CD4-positive, alpha-beta T cell treated with Interleukin-10 for 1 hour (primary cell): ENCODE results near the gene PKNOX2.

Experiments used
- DNase-seq: peaks from one replicate; pipeline ENCODE4 v3.0.0-alpha.2; 2020

PKNOX2 gene

DNA sequence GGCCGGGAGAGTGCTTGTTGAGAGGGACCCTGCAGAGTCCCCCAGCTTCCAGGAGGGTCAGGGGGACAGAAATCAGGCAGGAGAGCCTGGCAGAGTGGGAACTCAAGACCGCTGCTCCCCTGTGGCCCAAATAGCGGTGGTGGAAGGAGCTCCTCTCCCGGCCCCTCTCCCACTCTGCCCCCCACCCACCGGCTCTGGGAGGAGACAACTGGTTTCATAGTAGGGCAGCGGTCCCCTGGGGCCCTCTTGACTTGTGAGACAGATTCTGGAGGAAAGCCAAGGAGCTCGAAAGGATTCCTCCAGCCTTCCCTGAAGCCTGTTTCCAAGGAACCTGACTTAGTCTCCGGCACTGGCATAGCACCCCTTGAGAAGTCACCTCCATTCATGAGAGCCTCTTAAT lies 10.1 kb downstream of the PKNOX2 start:
- no peak for DNase-seq

DNA sequence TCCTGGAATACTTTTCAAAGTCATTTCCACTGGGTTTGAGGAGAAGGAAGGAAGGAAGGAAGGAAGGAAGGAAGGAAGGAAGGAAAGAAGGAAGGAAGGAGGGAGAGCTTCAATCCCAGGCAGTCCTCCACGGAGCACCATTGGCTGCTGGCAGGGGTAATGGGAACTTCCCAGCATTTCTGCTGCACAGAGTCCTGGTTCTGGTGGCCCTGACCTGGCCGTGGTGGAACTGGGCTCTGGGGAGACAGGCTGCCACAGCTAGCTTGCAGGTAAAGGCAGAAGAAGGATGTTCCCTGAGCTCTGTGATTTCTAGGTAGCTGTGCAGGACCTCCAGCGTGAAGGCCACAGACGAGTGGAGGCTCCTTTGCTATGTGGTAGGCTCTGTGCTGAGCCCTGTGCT lies 10.6 kb downstream of the PKNOX2 start:
- DNase-seq: no peak

- no peak for DNase-seq
Measured at GRCh38 chr11:125175896-125176575, 11.5 kb downstream of the PKNOX2 start.

- DNase-seq: no peak
Measured at GRCh38 chr11:125176866-125177265, 12.3 kb downstream of the PKNOX2 start.

DNA sequence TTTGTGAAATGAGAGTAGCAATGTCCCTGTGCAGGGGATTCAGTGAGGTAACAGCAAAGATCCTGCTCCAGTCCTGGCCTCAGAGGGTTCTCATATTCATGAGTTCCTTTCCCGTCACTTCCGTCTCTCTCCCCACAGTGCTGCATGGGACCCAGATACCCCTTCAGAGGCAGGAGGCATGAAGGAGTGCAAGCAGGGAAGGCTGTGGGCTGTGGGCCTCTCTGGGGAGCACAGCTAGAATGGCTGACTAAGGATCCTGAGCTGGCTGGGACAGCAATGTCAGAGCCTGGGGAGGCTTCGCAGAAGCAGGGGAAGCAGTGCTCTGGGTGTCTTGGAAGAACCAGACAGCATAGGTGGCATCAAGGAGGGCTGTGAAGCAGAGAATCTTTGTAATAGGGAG lies 13.0 kb downstream of the PKNOX2 start:
- no peak for DNase-seq

GRCh38 chr11:125179346-125179745 lies 14.8 kb downstream of the PKNOX2 start:
- DNase-seq: no peak

- DNase-seq: no peak
Measured at GRCh38 chr11:125179895-125180294, 15.3 kb downstream of the PKNOX2 start.

DNA sequence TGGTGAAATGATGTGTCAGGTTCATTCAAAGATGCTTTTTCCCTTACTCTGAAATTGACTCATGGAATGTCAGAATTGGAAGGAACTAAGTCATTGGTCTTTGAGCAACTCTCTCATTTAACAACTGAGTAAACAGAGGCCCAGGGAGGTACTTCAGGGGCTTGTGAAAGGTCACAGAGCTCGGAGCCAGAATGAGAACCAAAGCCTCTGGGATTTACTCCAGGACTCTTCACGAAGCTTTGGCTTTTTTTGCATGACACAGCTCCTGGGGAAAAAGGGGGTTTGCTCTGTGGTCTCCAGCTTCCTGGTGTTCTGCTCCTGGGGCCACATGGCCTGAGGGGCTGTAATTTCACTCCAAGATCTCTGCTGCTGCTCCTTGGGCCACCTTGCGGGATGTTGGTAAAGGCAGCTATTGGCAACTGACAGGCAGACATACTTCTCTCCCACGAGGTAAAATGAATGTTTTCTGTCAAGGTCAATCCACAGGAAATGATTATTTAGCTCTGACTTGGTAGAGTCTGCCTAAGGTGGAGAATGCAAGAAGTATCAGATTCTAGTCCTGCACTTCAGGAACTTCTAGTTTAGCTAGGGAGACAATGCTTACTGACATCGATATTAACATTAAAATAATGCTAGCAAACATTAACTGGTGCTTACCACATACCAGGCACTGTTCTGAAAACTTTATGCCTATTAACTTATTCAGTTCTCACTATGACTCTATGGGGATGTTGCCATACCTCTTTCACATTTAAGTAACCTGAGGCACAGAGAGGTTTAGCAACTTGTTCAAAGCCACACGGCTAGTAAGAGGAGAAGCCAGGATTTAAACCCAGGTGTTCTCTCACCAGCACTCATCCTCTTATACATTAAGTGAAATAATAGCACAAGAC lies 16.1 kb downstream of the PKNOX2 start:
- DNase-seq: no peak

DNA sequence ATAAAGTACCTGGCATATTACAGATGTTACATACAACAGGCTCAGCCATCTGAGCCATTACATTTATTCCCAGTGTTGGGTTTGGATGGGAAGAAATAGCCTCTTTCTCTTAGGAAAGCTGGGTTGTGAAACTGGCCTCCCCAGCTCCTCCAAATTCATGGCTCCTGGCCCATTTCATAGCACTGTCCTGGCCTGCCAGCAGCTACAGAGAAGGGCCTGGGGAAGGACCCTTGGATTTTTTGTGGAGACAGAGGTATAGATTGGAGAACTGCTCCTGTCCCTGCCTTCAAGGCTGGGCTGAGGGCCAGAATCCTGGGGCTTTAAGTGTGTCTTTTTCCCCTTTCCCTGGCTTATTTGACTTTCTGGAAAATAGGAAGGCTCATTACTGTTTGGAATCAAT lies 18.0 kb downstream of the PKNOX2 start:
- no peak for DNase-seq

- no peak for DNase-seq
Measured at GRCh38 chr11:125183641-125184040, 19.1 kb downstream of the PKNOX2 start.

DNA sequence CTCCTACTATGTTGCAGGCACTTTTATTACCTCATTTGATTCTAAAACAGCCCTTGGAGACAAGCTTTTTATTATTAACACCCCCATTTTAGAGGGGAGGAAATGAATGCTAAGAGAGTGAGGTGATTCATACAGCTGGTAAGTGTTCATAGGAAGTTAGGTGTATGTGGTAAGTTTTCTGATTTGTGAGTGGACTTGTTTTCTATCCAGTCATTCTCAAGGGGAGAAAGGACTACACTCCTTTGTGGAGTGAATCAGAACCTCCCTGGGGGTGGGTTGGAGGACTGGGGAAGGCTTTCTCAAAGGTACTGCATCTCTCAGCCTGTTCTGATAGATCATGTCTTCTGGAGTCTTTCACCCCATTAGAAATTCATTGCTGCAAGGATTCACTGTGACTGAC lies 23.5 kb downstream of the PKNOX2 start:
- DNase-seq: no peak

- DNase-seq: no peak
Measured at GRCh38 chr11:125190566-125190965, 26.0 kb downstream of the PKNOX2 start.

DNA sequence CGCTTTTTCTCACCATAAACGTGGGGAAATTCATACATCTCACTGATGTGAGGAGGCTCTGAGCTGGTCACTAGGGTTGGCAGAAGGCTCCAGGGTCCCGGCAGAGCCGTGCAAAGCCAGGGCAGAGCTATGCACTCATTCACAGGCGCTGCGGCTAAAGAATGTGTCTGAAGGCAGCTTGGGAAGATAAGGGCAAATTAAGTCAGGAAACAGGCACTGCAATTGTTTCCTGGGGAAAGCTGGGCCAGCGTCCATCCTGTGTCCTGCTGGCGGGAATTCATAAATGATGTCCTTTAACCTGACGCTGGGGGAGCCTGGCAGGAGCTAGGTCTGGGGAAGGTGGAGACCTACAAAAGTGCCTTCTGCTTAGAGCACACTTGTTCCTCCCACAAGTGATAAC lies 27.6 kb downstream of the PKNOX2 start:
- DNase-seq: no peak

DNA sequence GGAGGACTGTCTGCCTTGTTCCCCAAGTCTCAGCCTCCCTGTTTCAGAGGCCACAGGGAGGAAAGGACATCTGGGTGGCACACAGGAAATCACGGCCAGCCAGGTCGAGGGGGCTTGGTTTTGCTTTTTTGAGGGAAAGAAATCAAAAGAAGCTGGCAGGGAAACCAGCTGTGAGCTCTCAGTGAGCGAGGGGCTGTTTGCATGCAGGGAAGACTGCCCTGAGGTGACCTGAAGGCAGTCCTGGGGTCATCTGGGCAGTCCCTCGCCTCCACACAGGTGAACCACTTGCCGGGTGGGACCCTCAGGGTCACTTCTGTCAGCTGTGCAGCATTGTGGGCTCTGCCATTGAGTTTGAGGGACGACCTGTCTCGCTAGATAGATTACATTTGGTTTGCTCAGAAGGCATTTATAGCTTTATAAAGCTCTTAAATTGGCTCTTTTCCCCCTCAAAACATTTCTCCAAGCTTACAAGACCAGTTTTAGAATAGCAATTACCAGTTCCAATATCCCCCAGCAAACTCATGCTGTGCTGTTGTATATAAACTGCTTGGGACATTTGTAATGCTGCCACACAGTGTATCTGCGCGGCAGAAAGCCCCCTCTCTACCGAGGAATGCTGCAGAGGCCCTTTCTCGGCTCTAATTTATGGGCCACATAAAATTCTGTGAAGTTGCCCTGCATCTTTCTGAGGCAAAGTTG lies 28.3 kb downstream of the PKNOX2 start:
- DNase-seq: no peak

DNA sequence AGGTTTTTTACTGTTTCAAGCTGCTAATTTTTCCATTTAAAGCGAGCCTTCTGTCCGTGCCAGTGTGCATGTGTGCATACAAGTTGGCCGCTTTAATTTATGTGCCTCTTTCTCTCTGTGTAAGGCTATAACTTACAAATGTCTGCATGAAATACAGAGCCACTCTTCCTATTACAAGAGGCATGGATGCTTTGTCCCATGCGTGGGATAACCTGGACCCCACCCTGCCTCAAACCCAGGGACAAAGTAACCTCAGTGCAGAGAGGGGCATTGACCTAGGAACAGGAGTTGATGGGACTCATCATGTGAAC lies 28.8 kb downstream of the PKNOX2 start:
- no peak for DNase-seq

- DNase-seq: no peak
Measured at GRCh38 chr11:125193841-125194240, 29.3 kb downstream of the PKNOX2 start.

GRCh38 chr11:125199915-125200314 lies 35.4 kb downstream of the PKNOX2 start:
- no peak for DNase-seq

- DNase-seq: no peak
Measured at GRCh38 chr11:125200441-125200840, 35.9 kb downstream of the PKNOX2 start.

DNA sequence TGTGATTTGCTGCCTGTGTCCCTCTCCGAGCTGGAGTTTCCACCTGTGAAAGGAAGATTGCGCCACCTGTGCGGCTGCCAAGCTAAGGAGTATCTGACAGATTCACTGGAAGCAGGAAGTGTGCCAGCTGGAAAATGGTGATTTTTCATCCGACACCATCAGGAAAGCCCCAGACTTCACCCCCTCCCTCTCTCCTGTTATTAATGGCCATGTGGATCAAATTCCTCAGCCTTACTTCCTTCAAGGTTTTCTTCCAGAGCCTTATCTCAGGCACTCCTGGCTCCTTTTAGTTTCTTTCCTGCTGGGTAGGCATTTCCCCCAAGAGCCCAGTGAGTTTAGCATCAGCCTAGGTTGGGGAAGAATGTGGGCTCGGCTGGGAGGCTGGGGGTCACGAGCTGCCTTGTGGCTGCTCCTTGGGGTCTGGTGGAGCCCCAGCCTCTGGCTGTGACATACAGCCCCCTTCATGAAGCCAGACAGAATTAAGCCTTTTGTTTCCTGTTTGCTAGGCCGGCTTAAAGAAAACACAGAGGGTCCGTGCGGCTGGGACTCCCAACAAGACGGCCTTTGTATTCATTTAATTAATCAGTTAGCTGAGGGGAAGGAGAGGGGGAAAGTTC lies 37.1 kb downstream of the PKNOX2 start:
- DNase-seq: no peak

DNA sequence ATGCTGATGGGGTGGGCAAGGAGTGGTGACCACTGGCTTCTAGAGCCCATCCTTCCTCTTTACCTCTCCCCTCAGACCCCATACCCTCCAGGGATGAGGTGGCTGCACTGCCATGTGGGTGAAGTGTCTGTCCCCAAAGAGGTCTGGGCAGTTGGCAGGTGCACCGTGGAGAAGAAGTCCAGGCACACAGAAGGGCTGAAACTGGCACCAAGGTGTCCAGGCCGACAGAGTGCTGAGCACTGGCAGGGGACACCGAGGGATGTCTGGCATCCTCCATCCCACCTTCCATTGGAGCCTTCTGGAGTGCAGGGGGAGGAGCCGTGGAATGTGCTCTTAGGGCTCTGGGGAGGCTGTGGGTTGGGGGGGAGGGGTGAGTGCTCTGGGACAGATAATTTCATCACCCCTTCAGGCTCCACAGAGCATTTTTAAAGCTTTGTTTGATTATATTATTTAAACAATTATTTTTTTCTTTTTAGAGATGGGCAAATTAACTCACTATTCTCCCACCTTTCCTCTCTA lies 37.9 kb downstream of the PKNOX2 start:
- no peak for DNase-seq

- no peak for DNase-seq
Measured at GRCh38 chr11:125202977-125203376, 38.4 kb downstream of the PKNOX2 start.

- DNase-seq: no peak
Measured at GRCh38 chr11:125207866-125208425, 43.4 kb downstream of the PKNOX2 start.

DNA sequence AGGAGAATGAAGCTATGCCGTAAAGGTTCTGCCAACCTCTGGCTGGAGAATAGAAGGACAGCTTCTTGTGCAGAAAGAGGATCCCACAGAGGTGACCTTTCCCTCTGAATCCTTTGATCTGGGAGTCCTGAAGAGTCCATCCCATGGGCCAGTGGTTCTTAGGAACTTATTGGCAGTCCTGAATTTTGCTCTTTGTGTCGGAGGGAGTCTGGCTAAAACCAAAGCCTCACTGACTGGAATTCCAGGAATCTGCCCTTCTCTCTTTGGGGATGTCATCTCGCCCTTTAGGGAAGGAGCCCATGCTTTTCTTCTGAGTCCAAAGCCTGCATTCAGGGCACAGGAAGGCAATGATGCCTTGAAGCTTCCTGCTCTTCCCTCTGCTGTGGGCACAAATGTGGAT lies 45.5 kb downstream of the PKNOX2 start:
- DNase-seq: no peak
